IPS DF 4.7 (cell line): ENCODE measurements around the gene SMARCE1.

Source experiments
- DNase-seq: peaks from one replicate; pipeline ENCODE4 v3.0.0-alpha.2; 2013; ENCODE audit warnings: low spot score; ENCODE audit errors: extremely low read depth

Gene SMARCE1

DNA sequence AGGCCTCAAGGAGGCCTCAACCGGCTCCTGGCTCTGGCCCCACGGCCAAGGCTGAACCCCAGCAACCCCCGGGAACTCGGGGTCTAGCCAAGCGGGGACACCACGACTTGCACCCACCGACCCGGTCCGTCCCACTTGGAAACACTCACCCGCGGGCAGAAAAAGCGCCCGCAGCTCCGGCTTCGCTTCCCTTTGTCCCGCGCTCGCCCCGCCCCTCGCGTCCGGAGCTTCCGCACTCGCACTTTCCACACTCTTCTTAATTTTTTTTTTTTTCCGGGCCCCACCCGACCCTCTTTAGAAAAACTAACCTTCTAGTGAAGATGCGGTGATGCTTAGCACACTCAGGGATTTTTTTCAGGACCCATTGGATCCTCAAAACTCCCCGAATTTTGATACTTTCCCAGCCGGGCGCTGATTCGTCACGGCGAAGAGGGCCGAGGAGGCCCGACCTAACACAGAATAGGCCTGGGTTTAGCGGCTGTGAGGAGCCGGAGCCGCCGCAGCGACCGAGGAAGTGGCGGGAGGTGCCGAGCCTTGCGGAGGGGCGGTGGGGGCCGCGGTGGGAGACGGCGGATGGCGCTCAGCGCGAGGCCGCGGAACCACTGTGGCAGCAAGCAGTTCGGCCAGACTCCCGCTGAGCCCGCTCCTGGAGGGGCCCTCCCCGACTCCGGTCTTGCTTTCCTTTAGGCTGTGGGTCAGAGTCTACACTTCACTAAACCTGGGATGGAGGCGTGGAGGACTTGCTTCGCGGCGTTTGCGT is at the start of gene SMARCE1:
Gene SMARCE1, minus strand, starts transcription at position 195 of the 760 bp plus-strand sequence. CDS start 2,016 bp downstream, outside the sequence.
- no peak for DNase-seq

DNA sequence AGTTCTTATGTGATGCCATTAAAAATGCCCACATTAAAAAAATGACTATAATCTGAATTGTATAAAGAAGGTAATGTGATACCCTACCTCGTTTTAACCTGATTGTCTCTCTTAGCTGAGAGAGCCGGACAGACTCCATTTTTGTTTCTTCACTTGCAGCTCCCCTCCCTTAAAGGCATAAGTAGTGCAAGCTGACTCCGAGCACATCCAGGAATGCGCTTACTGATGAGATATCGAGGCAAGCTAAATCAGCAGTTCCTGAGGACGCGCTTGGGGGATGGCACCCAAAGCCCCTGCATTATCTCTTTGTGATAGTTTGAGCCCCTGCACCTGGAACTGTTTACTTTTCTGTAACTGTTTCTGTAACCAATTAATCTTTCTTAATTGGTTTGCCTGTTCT is 49.7 kb upstream of the SMARCE1 start:
- DNase-seq: no peak

DNA sequence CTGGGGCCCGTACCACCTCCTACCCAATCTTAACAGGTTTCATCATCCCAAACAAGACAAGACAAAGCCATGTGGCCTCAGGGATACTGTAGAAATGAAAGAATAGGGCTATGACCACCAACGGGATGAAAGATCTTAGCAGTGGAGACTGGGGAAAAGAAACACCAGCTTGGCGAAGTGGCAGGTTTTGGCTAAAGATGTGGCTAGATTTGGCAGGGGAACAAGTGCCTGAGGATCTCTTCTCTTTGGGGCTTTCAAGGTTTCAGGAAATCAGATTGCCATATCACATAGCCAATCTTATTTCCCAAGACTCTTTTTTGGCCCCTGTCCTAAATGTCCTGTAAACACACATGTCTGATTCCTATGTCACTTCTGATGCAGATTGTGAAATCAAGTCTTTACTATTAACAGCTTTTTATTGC is 49.0 kb upstream of the SMARCE1 start:
- no peak for DNase-seq

DNA sequence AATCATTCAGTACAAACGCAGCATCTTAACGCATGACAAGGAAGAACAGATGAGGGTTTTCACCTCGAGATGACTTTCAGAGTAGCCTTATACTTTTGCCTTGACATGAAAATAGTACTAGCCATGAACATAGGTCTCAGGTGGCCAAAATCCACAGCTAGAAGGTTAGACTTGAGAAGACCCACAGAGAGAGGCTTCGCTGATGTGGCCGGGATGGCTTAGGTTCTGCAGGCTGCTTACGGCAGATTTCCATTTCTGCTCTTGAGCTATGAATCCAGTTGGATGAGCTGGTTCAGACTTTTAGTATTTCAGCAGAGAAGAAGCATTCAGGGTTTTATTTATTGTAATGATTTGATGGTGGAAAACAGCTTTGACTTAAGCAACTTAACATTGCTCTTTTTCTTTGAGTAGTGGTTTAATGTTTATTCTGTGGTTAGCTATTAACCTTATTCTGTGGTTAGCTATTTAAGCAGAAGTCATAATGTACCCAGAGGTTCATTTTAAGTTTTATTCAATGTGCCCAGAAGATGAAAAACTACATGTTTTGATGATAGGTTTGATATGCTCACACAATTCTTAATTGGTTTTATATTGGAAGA is 48.4 kb upstream of the SMARCE1 start:
- DNase-seq: no peak

DNA sequence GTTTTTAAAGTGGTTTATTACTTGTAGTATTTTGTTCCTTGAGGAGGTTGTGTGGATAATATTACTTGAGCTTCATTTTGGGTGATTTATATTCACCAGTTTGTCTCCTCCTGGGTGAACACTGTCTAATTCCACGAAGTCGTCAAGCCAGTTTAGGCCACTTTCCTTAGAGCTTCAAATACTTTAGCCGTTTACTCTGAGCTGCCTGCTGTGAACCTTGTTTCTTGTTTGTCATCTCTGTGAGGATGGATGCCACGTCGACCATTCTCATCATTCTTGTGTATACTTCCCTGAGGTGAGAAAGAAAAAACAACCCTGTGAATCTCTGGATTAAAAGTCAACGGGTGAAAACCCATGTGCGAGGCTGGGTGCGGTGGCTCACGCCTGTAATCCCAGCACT is 47.0 kb upstream of the SMARCE1 start:
- no peak for DNase-seq

DNA sequence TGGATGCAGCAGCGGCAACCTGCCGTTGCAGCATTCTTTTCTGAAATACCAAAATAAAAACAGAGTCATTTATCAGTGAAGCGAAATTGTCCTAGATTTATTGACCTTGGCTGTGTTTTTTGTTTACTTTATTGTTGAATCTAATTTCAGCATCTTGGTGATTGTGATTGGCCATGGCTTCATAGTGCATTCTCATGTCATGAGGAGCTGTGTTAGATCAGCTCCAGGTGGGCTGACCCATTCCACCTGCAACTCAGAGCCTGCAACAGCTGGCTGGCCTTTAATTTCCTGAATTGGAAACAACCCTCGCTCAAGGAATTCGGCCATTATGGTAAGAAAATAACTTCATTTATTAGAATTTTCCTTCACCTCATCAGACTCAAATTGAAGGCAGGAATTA is 39.5 kb upstream of the SMARCE1 start:
- DNase-seq: no peak

DNA sequence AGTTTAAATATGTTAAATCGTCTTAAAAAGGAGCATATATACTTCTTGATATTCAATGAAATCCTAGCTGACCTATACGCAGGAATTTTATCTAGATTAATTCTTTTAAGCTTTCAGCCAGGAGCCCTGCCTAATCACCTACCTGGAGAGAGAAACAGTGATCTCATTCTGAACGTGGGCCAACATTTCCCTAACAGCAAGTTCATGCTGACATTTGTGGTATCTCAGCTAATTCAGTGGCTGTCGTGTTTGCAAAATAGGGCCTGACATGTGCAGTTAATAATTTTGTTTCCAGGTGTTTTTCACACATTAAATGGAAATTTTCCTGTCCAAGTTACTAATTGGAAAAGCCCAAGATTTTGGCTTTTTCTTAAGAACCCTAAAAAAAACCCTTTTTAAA is 38.6 kb upstream of the SMARCE1 start:
- no peak for DNase-seq

DNA sequence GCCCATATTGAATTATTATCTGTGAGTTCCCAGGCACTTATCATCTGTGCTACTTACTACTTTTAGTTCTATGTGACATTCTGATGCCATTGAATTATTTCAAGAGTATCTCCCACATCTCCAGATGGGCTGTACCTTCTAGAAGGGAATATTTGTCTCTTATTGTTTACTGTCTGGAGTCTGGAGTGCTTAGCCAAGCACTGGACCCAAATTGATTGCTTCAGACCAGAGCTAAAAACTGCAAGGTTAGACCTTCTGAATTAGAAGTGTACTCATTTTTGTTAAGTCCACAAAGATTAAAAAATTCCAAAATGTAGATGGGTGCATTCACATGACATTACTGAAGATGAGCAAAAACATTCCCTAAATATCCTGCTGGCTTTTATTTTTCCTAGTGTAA is 33.4 kb upstream of the SMARCE1 start:
- no peak for DNase-seq

DNA sequence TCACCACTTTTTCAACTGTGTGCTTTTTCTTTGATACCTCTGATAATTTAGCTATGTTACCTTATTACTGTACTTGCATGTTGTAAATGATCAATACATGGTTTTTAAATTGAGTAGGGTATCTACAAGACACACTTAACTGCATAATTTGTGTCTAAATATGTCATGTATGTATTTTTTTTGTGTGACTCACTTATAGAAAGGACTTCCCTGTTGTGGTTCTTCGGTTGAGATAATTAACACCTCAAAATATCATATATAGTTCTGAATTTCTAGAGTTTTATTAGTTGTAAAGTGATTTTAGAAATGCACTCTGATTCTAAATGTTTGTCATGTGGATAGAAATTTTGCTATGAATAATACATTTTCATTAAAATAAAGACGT is 31.9 kb upstream of the SMARCE1 start:
- DNase-seq: no peak

DNA sequence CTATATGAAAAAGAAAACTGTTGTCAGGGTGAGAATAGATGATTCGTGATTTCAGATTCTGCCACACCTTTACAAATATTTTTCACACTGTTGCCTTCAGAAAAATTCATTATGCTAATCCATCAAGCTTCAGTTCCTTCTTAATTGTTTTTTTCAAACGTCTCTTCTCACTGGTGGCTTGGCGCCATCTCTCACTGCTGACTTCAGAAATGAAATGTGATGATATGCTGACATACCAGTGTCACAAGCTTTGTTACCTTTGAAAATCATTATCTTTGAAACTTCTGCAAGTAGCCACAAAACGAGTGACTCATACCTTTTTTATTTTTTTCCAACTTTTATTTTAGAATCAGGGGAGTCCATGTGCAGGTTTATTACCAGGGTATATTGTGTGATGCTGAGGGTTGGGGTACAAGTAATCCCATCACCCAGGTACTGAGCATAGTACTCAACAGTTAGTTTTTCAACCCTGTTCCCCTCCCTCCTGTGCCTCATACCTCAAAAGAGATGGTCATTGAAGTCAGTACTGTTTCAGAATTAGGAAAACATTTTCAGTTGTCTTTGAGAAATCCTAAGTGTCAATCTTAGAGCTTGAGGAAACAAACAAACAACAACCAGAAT is 31.4 kb upstream of the SMARCE1 start:
- no peak for DNase-seq

DNA sequence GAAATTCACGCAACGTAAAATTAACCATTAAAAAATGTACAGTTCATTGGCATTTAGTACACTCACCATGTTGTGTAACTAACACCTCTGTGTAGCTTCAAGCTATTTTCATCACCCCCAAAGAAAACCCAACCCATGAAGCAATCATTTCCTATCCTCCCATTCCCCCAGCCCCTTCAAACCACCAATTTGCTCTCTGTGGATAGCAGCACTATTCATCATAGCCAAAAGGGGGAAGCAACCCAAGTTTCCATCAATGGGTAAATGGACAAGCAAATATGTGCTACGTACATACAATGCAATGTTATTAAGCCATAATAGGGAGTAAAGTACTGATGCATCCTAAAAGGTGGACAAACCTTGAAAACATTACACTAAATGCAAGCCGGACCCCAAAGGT is 28.3 kb upstream of the SMARCE1 start:
- no peak for DNase-seq

DNA sequence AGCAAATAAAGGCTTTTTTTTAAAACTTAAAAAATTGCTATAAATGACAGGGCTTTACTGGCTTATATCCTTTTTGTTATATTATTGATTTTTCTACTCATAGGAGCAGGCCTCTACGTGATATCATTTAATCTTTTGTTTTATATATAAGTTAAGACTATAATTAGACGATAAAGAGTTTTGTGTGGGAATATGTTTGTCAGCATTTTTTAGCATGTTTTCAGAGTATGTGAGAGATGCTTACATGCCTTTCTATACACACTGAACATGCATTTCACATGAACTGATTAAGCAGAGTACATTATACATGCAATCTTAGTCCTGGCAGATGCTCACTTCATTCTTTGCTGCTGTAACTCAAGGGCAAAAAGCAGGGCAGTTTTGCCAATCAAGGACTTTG is 25.0 kb upstream of the SMARCE1 start:
- DNase-seq: no peak

DNA sequence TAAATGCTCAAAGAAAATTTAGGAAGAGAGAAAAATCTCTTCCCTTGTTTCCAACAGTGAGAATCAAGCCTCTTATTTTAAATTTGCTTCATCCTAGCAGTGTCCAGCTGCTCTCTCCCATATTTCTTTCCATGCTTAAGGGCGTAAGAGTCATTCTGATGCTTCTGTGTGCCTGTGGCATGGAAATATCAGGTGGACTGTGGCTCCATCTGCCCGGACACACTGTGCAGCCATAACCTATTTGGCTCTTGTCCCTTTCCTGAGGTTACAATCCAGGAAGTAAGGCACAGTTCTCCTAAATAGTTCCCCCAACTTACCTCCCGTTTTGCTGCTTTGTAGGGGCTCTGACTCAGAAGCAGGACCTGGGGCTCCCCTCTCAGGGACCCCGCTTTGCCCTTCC is 23.7 kb upstream of the SMARCE1 start:
- no peak for DNase-seq

DNA sequence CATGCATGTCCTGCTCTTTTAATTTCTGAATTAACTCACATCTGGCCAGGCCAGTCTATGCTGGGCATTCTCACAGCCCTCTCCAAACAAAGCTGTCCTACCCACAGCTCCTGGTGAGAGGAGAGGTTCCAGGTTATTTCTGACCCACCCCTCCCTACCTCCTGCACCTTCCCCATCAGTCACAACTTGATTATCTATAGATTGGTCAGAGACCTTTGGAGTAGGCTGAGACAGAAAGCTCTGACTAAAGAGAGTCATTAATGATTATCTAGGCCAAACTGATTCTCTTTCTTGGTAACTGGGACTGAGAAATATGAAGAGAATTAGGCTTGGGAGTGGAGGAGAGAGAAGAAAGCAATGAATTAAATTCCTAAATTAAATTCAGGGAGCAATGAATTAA is 18.7 kb upstream of the SMARCE1 start:
- DNase-seq: no peak

DNA sequence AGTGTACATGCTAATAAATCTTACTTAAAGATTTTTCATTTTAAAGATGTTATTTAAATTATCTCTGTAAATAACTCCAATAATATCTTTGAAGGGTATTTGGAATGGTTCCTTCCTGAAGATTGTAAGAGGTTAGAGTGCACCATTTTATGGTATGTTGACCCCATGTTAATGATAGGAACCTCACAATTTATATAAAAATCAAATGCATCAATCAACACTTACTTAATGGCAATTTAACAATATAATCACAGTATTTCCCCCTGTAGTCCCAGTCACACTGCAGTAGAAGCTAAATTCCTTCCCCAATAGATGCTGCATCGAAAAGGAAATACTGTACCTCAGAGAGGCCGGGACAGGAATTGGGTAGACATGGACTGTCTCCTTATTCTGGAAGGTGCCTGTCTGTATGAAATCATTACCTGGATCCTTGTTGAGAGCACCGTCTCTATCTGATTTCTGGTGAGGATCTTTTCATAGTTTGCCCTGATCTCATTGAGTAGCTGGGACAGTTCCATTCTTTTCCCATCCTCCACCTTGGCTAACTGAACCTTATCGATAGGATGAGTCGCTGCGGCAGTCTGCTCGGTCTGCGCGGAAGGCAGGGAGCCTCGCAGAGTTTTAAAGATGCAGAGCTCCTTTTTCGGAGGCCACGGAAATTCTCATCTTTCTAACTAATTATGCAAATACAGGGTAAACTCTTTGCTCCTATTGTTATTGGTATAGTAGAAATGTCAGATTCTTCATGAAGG is 17.1 kb upstream of the SMARCE1 start, which contains the start of gene KRT222:
Gene KRT222, minus strand, starts transcription at position 596 of the 752 bp plus-strand sequence. Its CDS starts 78 bp downstream, at position 518.
- no peak for DNase-seq

DNA sequence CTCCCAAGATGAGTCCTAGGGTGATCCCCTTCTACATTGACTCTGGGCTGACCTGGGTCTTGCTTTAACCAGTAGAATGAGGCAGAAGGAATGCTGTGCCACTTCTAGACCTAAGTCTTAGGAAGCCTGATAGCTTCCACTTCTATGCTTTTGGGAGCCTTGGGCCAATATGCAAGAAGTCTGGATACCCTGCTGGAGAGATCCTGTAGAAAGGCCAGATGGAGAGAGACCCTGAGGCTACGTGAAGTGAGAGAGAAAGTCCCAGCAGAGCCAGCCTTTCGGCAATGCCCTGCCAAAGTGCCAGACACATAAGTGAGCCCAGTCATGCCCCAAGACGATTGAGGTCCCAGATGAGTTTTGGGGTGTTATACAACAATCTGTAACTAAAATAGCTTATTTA is 15.6 kb upstream of the SMARCE1 start:
- no peak for DNase-seq

DNA sequence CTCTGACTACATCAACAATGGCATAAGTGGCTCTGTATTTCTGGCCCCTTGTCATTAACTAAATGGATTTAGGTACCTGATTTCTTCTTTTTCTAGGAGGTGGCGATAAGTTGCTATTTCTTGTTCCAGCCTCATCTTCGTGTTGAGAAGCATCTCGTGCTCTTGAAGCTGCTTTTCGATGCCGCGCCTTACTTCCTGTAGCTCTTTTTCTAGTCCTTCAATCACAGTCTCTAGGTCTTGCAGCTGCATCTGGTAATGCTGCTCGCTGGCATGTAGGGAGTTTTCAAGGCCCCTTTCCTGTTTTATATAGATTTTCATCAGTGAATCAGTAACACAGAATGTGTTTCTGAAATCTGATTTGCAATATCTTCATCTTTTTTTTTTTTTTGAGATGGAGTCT is 12.3 kb upstream of the SMARCE1 start:
- DNase-seq: no peak

DNA sequence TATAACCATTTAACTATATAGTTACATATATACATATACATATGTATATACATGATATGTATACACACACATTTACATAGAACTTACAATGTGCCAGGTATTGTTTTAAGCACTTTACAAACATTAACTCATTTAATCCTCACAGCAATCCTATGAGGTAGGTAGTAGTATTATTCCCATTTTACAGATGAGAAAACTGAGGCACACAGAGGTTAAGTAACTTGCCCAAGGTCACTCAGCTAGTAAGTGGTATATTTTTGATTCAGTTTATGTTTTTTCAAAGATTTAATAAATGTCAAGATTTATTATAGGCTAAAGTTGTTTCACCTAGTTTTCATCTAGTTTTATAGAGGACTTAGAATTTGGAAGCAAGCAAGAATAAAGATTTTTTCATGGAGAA is 10.8 kb upstream of the SMARCE1 start:
- no peak for DNase-seq

DNA sequence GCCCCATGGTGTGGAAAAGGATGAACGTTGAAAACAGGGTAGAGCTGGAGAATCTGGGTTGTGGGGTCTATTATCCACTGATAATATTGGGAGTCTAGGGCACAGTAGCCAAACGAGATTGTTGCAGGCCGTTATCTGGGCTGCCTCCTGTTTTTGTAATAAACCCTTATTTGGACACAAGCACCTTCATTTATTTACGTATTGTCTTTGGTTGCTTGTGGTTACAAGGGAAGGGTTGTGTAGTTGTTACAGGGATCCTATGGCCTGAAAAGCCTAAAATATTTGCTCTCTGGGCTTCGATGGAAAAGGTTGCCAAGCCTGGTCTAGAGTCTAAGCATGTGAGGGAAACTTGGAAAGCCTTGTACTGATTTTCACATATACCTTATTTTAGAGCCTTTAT is 4.3 kb upstream of the SMARCE1 start:
- no peak for DNase-seq

DNA sequence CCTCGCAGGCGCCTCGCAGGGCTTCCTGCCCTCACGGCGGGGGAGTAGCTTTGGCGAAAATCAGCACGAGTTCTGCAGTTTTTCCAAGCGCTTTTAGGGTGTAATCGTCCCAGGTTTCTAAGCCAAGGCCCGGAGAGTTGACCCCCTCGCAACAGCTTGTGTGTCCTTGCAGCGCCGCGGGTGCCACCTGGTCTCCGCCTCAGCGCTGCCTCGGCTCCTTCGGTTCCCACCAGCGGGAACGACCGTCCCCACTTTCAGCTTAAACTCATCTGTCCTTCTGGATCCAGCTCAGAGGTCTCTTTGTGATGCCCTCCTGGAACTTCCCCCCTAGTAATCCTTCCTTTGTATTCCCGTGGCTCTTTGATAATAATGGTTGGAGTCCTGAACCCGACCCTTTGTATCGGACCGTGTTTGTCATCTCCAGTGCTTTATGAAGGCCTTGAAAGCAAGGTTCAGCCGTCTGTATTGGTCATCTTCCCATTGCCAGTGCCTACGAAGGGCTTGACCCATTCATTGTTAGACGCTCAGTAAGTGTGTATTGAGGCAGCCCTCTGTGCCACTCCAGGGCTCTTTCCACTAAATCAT is 858 bp upstream of the SMARCE1 start:
- no peak for DNase-seq

DNA sequence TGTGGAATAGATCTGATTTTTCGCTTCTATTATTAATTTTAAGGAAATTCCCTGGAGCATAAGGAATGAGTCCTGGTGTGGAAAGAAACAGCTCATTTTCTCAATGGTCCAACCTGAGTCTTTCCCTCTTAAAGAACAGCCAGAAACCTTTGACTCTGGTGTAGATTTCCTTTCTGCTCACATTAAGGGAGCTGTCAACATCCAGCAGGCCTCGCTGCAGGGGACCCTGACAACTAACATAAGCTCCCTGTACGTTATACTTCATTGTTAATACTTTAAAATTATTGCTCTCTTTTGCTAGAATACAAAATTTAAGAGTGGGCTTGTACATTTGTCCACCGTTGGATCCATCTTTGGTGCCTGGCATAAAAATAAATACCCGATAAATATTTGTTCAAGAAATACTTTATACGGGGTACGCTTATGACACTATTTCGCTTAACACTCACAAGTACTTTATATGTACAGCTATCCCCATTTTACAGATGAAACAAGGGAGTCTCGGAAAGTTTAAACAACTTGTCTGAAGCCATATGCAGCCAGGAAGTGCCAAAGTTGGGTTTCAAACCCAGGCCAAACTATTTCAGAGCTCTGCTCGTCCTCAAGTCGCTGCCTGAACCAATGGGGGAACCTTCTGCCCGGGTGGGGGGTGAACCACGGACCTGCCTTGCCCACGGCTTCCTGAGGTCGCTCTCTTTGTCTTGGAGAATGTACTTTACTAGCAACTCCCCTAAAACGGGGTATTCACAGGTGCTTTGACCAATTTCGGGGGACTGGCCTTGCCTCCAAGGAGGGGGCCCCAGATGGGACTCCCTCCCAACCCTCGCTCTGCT is 611 bp downstream of the SMARCE1 start:
- no peak for DNase-seq
